ENCODE measurements around the gene CRB1.

The CRB1 gene

GRCh38 chr1:197519741-197520334 lies 251.8 kb downstream of the CRB1 start:
- H3K27me3 ChIP-seq (ENCODE audit: control insufficient read depth, insufficient read depth, low read length): no peaks in the 10 kb centered on the region
- H3K9ac ChIP-seq (ENCODE audit: low read depth, low read length): no peak overlapping the region
- no peaks in the 10 kb centered on the region for H3K9me3 ChIP-seq (ENCODE audit: control insufficient read depth, insufficient read depth, low read length)
- H3K36me3 ChIP-seq (ENCODE audit: control insufficient read depth, insufficient read depth, low read length): no peaks in the 10 kb centered on the region
- H3K4me1 ChIP-seq (ENCODE audit: control insufficient read depth, insufficient read depth, low read length): peaks cover 7% of the 10 kb centered on the region
- H3K4me3 ChIP-seq (ENCODE audit: low read depth, low read length): no peak overlapping the region

GRCh38 chr1:197521118-197521739 lies 253.2 kb downstream of the CRB1 start:
- Histone ChIP-seq H3K9ac (ENCODE audit: low read depth, low read length) (no peak overlapping the region), H3K27me3 (ENCODE audit: control insufficient read depth, insufficient read depth, low read length) (no peaks in the 10 kb centered on the region), H3K9me3 (ENCODE audit: control insufficient read depth, insufficient read depth, low read length) (no peaks in the 10 kb centered on the region), H3K4me3 (ENCODE audit: low read depth, low read length) (no peak overlapping the region), H3K36me3 (ENCODE audit: control insufficient read depth, insufficient read depth, low read length) (no peaks in the 10 kb centered on the region), H3K4me1 (ENCODE audit: control insufficient read depth, insufficient read depth, low read length) (peaks cover 7% of the 10 kb centered on the region)

GRCh38 chr1:197526736-197527371 lies 258.8 kb downstream of the CRB1 start:
- Histone ChIP-seq H3K27me3 (ENCODE audit: control insufficient read depth, insufficient read depth, low read length) (no peaks in the 10 kb centered on the region), H3K36me3 (ENCODE audit: control insufficient read depth, insufficient read depth, low read length) (no peaks in the 10 kb centered on the region), H3K9ac (ENCODE audit: low read depth, low read length) (no peak overlapping the region), H3K4me1 (ENCODE audit: control insufficient read depth, insufficient read depth, low read length) (no peaks in the 10 kb centered on the region), H3K9me3 (ENCODE audit: control insufficient read depth, insufficient read depth, low read length) (no peaks in the 10 kb centered on the region), H3K4me3 (ENCODE audit: low read depth, low read length) (no peak overlapping the region)
